GM19193 (cell line): Measurements from ENCODE around the gene MTCH1.

Experiments
- POLR2A ChIP-seq: IDR thresholded peaks from 4 replicates; pipeline ENCODE4 v1.6.1; 2011; ENCODE audit not compliant: insufficient read depth, insufficient read length; ENCODE audit errors: extremely low read depth

The MTCH1 gene

GRCh38 chr6:36980129-36980528, 5.9 kb downstream of the MTCH1 start:
- no peak for TF ChIP-seq POLR2A

GRCh38 chr6:36979347-36979742, 6.7 kb downstream of the MTCH1 start:
- TF ChIP-seq POLR2A = no peak

DNA sequence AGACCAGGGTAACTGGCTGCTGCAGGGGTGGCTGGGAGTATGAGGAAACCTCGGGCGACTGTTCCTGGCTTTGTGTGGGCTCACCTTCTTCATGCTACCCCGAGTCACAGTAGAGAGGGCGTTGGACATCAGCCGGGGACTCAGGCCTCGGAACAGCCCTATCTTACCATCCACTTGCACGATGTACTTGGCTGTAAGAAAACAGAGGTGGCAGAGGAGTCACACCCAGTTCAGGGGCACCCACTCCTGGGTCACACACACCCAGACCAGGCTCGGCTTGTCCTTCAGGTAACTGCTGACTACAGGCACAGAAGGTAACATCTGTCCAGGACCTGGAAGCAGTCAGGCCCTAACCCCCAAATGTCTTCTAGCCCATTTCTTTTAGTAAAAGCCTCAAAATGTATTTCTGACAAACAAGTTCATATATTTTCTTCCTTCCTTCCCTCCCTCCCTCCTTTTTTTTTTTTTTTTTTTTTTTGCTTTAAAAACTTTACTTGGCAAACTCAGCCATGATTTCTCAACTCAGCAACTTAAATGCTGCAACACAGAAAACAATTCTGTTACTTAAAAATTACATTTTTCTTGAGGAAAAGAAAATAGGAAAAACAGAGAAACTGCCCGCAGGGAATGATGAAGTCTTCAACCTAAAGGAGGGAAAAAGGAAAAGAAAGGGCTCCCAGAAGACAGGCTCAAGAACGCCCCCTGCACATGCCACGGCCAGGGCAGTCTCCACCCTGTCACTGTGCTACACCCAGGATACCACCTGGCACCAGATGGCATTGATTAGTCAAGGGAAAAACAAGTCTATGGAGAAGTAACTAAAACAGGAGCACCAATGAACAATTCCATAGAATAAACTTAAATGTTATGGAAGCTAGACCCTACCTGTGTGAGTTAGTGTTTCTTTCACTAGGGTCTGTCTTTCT, 7.3 kb downstream of the MTCH1 start:
- TF ChIP-seq POLR2A = no peak

DNA sequence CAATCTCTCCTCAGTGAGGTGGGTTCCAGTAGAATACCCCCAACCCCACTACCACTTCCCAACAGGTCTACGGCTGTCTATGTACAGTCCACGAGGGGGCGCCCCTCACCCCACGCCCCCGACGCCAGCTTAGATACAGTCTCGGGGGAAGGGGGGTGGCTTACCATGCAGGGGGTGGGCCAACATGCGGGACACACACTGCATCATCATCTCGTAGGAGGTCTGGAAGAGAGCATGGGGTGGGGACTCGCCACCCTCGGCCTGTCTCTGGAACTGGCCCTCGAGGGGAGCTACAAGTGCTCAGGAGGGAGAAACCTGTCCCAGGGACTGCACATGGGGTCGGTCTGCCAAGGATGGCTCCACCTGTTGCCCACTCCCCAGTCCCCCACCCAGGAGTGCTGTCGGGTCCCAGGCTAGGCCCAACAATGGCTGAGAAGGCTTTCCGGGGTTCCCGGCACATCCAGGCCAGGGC, 8.5 kb downstream of the MTCH1 start:
- TF ChIP-seq POLR2A = no peak

- TF ChIP-seq POLR2A = no peak
These were observed 9.1 kb downstream of the MTCH1 start for GRCh38 chr6:36976931-36977330.

GRCh38 chr6:36976509-36976908, 9.5 kb downstream of the MTCH1 start:
- TF ChIP-seq POLR2A = no peak

DNA sequence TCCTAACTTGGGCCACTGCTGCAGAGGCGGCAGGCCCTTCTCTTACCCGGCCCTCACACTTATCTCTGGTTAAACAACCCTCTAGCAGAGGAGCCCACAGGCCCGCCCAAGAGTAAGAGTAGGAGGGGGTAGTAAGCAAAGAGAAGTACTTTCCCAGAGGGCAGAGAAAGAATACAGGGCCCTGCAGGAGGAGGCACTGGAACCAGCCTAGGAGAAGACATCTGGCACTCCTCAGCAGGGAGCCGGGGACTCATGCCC, 10.1 kb downstream of the MTCH1 start:
- no peak for TF ChIP-seq POLR2A

GRCh38 chr6:36975231-36976006, 10.6 kb downstream of the MTCH1 start:
- no peak for TF ChIP-seq POLR2A

GRCh38 chr6:36973647-36974046, 12.3 kb downstream of the MTCH1 start:
- no peak for TF ChIP-seq POLR2A

GRCh38 chr6:36973190-36973589, 12.8 kb downstream of the MTCH1 start:
- TF ChIP-seq POLR2A = no peak

GRCh38 chr6:36971921-36972673, 13.9 kb downstream of the MTCH1 start:
- no peak for TF ChIP-seq POLR2A

GRCh38 chr6:36970892-36971842, 14.8 kb downstream of the MTCH1 start:
- no peak for TF ChIP-seq POLR2A

DNA sequence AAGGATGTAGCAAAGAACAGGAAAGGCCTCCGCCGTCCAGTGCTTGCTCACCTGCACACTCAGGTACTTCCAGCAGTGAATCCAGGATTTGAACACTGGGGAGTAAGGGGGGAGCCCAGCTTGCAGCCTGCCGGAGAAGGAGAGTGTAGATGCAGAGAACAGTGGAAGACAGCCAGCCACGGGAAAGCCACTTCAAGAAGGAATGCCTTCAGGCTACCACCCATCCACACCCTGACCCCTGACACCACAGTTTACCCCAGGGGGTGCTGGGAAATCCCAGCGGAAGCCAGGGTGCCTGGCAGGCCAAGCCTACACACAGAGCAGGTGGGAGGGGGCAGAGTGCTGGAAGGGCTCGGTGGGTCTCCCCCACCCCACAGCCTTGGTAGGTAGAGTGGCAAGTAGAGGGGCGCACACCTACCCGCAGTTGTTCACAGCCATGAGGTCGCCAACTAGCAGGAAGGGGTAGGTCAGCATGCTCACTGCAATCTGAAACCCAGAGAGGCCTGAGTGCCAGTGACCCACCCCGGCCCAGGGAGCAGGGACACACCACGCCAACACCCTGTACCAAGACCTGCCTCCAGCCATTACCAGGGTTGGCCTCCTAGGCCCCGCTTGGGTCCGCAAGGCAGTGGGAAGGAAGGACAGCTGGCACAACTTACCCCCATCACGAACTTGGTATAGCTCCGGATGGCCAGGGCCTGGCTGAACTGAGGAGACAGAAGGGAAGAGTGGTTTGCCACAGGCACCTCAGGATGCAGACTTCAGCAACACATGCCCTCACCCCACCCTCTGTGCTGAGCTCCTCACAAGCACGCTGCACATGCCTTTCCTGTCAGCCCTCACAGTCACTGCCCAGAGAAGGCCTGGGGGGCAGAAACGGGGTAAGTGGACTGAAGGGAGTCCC, 15.8 kb downstream of the MTCH1 start:
- no peak for TF ChIP-seq POLR2A

DNA sequence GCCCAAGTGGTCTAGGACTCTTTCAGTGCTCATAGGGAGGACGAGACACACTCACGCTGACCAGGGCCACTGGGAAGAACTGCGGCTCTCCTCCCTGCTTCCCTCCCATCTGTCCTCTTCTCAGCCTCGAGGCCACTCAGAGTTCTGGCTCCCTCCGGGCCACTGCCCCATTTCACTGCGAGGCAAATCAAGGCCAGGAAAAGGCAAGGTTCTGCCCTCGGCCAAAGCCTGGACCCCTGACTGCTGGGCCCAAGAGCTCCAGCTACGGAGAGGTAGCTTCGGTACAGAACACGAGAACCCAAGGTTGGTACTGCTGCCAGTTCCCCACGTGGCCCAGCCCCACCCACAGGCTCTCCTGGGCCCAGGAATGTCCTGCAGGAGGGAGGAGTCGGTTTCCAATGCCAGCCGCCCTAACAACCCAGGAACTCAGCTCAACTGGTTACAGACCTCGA, 16.7 kb downstream of the MTCH1 start:
- TF ChIP-seq POLR2A = no peak
